C1 segment of cervical spinal cord (tissue), 14 donors: ENCODE results near the gene LTB.

ENCODE experiments used
- DNase-seq, 14 donors: peaks; one replicate each; lab custom pipeline; 2025; lab: John Stamatoyannopoulos, UW

The LTB gene

DNA sequence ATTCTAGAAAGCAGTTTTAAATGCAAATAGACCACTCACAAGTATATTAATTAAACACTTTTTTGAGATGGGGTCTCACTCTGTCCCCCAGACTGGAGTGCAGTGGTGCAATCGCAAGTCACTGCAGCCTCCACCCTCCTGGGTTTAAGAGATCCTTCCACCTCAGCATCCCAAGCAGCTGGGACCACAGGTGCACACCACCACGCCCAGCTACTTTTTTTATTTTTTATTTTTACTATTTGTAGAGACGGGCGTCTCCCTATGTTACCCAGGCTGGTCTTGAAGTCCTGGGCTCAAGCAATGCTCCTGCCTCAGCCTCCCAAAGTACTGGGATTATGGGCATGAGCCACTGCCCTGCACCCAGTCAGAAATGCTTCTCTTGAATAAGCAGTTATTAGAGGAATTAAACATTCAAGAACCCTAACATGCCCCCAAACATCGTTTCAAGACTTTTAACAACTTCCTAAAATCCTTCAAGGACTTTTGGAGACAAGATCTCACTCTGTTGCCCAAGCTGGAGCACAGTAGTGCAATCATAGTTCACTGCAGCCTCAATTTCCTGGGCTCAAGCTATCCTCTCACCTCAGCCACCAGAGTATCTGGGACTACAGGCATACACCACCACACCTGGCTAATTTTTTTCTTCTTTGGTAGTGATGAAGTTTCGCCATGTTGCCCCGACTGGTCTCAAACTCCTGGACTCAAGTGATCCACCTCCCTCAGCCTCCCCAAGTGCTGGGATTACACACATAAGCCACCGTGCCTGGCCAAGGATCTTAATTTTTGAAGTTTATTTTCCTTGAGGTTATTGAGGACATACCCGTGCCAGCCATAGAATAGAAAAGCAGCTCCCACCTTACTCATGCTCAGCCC, 50.2 kb downstream of the LTB start:
- no peak for DNase-seq

DNA sequence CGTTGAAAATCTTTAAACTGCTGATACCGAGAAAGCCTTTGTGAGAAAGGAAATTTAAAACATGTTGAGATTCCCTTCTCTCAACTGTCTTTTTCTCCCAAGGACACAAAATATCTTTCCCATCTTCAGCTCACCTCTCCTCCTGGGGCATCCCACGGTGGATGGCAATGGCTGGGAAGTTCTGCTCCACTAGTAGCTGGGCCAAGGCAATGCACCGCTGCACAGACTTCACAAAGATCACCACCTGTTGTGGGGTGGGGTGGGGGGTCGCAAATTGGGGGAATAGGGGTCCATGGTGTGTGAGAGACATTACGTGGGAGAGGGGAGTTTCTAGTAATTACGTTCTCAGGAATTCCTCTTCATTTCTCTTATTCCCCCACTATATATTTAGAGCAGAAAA, 51.1 kb downstream of the LTB start:
- DNase-seq, result no peak

DNA sequence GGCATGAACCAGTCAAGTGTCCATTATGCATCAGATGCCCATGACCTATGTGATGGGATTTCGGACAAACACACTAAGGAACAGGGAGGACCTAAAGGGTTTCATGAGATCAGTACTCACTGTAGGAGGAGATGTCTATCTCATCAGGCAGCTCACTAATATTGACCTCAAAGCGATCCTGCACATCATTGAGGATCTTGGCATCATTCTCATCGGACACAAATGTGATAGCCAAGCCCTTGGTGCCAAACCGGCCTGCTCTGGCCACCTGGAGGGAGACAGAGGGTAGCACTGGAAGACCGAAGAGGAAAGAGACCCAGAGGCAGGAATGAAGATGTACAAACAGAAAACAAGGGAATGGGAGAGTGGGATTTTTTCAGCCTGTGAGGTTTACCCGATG, 51.6 kb downstream of the LTB start:
- DNase-seq, result no peak
